ENCODE data around the gene TMSB4X. TPM values are rescaled to one million over a fixed set of nuclear protein-coding genes. Genes with fewer than 3 reads are reported as not detected.

TMSB4X gene
- total and polyA plus RNA-seq, 9 donors, result 1,993 to 5,006 (median 2,317) TPM

- no peak overlapping the region for H3K4me3 ChIP-seq
- peak overlapping the region; percentile 8 to 74 for H3K27ac ChIP-seq
- 19 to 32% (median 28%) methylated on average over 11 of the region's 11 CpGs for WGBS, 3 donors
- no peak for TF ChIP-seq POLR2A (IDR thresholded peaks at IDR 0.05)
- TF ChIP-seq EP300 (IDR thresholded peaks at IDR 0.05), result no peak
- TF ChIP-seq, protein P1, sequence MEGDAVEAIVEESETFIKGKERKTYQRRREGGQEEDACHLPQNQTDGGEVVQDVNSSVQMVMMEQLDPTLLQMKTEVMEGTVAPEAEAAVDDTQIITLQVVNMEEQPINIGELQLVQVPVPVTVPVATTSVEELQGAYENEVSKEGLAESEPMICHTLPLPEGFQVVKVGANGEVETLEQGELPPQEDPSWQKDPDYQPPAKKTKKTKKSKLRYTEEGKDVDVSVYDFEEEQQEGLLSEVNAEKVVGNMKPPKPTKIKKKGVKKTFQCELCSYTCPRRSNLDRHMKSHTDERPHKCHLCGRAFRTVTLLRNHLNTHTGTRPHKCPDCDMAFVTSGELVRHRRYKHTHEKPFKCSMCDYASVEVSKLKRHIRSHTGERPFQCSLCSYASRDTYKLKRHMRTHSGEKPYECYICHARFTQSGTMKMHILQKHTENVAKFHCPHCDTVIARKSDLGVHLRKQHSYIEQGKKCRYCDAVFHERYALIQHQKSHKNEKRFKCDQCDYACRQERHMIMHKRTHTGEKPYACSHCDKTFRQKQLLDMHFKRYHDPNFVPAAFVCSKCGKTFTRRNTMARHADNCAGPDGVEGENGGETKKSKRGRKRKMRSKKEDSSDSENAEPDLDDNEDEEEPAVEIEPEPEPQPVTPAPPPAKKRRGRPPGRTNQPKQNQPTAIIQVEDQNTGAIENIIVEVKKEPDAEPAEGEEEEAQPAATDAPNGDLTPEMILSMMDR (IDR thresholded peaks at IDR 0.05), result peak in 2 of 3 donors; percentile 50 to 51
- no peaks in the 10 kb centered on the region for H3K9me3 ChIP-seq
- intact Hi-C loops (cut with DNase I), result loop anchor here (2.0 to 10.0 kb wide), 5 partner anchors 124 to 518 kb away; no protein-coding TSS in a partner anchor
- DNase-seq, result peak in 2 of 5 donors; percentile 41 to 42
- H3K27me3 ChIP-seq, result no peaks in the 10 kb centered on the region
- H3K4me1 ChIP-seq (ENCODE audit: insufficient read depth), result no peaks in the 10 kb centered on the region
- no peaks in the 10 kb centered on the region for H3K36me3 ChIP-seq
Observed at GRCh38 chrX:12970691-12971202, 4.2 kb upstream of the TMSB4X start.

DNA sequence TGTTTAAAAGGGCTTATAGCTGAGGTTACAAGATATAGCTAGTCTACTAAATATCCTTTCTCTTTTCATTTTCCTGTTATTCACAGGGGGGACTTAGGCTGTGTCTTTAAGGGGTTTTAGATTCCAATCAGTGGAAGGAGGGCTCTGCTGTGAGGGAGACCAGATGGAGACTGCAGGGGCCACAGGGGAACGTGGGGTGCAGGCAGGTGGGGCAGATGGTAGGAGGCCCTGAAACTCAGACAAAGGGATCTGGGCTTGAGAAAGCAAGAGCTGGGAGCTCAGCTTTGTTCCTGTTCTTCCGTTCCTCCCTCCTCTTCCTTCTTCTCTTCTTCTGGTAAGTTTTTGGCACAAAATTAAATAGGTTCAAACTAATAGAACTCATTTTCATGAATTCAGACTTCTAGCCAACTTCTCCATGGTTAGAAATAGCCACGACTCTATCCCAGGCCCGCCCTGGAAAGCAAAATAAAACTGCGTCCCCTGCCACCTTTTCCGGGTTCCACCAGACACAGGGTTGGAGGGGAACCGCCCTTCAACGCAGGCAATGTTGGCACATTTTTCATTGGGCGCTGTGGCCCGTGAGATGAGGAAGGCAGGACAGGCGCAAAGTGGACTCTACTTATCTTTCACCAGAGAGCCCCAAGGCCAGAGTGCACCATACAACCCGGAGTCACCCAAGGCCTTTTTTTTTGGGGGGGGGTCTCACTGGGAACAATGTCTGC, 3.5 kb upstream of the TMSB4X start:
- intact Hi-C loops (cut with DNase I), result loop anchor here (2.0 to 10.0 kb wide), 5 partner anchors 123 to 517 kb away; no protein-coding TSS in a partner anchor
- no peaks in the 10 kb centered on the region for H3K4me1 ChIP-seq (ENCODE audit: insufficient read depth)
- H3K36me3 ChIP-seq, result no peaks in the 10 kb centered on the region
- no peak overlapping the region for H3K4me3 ChIP-seq
- H3K27me3 ChIP-seq, result no peaks in the 10 kb centered on the region
- H3K27ac ChIP-seq, result peak overlapping the region in 1 of 2 donors; percentile 74
- DNase-seq, result peak; percentile 29 to 57 (median 42)
- 53 to 75% (median 59%) methylated on average over 12 of the region's 12 CpGs for WGBS, 3 donors
- H3K9me3 ChIP-seq, result no peaks in the 10 kb centered on the region
- TF ChIP-seq POLR2A (IDR thresholded peaks at IDR 0.05) (no peak), EP300 (IDR thresholded peaks at IDR 0.05) (no peak)

DNA sequence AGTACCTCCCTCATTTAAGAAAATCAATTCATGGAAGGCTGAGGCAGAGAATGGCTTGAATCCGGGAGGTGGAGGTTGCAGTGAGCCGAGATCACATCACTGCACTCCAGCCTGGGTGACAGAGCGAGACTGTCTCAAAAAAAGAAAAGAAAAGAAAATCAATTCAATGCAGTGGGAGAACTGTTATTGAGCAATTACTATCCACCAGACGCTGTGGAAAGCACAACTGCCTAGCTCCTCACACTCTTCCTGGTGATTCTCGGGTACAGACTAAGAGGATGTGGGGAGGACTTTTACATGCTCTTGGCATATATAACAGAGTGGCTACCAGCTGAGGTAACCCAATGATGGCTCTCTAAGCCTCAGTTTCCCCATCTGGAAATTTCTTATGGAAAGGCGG, 2.7 kb upstream of the TMSB4X start:
- intact Hi-C loops (cut with DNase I), result loop anchor here in 3 of 4 donors (5.0 to 10.0 kb wide), 4 partner anchors 123 to 515 kb away; no protein-coding TSS in a partner anchor
- H3K4me3 ChIP-seq, result no peak overlapping the region
- TF ChIP-seq, protein P1 (IDR thresholded peaks at IDR 0.05), result no peak
- no peak for TF ChIP-seq EP300 (IDR thresholded peaks at IDR 0.05)
- TF ChIP-seq POLR2A (IDR thresholded peaks at IDR 0.05), result no peak
- 76 to 84% (median 83%) methylated on average over 6 of the region's 6 CpGs for WGBS, 3 donors
- no peaks in the 10 kb centered on the region for H3K36me3 ChIP-seq
- peak overlapping the region in 1 of 2 donors; percentile 74 for H3K27ac ChIP-seq
- DNase-seq, result no peak
- H3K27me3 ChIP-seq, result no peaks in the 10 kb centered on the region
- H3K4me1 ChIP-seq (ENCODE audit: insufficient read depth), result no peaks in the 10 kb centered on the region
- H3K9me3 ChIP-seq, result no peaks in the 10 kb centered on the region

DNA sequence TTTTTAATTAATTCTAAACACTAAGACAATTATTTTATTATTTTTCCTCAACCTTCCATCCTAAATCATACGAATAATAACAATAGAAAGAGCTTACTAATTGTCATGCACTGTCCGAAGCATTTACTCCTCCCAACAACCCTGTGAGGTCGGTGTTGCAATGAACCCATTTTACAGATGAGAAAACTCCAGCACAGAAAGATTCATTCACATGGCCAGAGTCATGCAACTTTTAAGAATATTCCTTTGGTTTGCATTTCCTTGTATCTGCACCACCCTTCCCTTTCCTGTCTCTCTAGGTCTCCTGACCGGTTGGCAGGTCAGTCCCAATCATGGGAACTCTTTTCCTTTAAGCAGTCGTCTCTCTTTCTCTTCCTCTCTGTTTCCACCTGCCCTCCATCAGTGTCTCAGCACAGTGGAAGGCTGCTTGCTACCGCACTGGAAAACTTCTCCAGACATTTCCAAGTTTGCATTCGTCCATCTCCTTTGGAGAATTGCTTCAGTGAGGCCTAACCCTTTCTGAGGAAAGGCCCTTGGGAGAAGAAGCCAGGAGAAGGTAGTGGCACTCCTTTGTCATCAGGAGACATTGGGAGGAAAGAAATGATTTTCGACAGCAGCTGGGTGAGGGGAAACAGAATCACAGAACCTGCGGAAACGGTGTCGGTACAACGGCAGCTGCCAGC, 1.9 kb upstream of the TMSB4X start:
- H3K9me3 ChIP-seq, result no peaks in the 10 kb centered on the region
- WGBS, 3 donors, result 47 to 67% (median 55%) methylated on average over 12 of the region's 12 CpGs
- no peaks in the 10 kb centered on the region for H3K4me1 ChIP-seq (ENCODE audit: insufficient read depth)
- no peaks in the 10 kb centered on the region for H3K27me3 ChIP-seq
- H3K36me3 ChIP-seq, result no peaks in the 10 kb centered on the region
- peak overlapping the region in 1 of 2 donors; percentile 84 for H3K27ac ChIP-seq
- H3K4me3 ChIP-seq, result no peak overlapping the region
- intact Hi-C loops (cut with DNase I), result loop anchor here in 3 of 4 donors (5.0 to 10.0 kb wide), 4 partner anchors 122 to 514 kb away; no protein-coding TSS in a partner anchor
- no peak for TF ChIP-seq EP300 (IDR thresholded peaks at IDR 0.05)
- TF ChIP-seq, protein P1 (IDR thresholded peaks at IDR 0.05), result no peak
- no peak for TF ChIP-seq POLR2A (IDR thresholded peaks at IDR 0.05)
- DNase-seq, result no peak

All from ovary (tissue), 9 donors.